ENCODE data around the gene PRMT3. TPM values are rescaled to one million over a fixed set of nuclear protein-coding genes. Genes with fewer than 3 reads are reported as not detected.

PRMT3 gene
- total RNA-seq, 2 donors from 2014 or later, result 26.2 to 27.1 TPM

- Mint-ChIP-seq H3K4me1 (peaks cover 5% of the 10 kb centered on the region), H3K9me3 (no peaks in the 10 kb centered on the region), H3K36me3 (ENCODE audit: low read depth) (no peaks in the 10 kb centered on the region), H3K27ac (no peak overlapping the region), H3K4me3 (no peak overlapping the region), H3K27me3 (ENCODE audit: insufficient read depth) (no peaks in the 10 kb centered on the region)
- no peaks in the 10 kb centered on the region for H3K9me3 ChIP-seq (ENCODE audit: control insufficient read depth, low read length)
- H3K4me1 ChIP-seq (ENCODE audit: control insufficient read depth, insufficient read depth, low read length), result no peaks in the 10 kb centered on the region
- H3K4me3 ChIP-seq (ENCODE audit: low read length), result no peak overlapping the region
- 100% methylated on average over 1 of the region's 1 CpG; no CpG with 5 or more reads in 1 of the 2 experiments for WGBS, 2 experiments (ENCODE audit: insufficient coverage in 1 of 2, insufficient read length in 1 of 2)
- no peak for TF ChIP-seq CTCF (conservative IDR thresholded peaks at IDR 0.05)
- H3K27ac ChIP-seq (ENCODE audit: low read depth, low read length), result no peak overlapping the region
- no peaks in the 10 kb centered on the region for H3K27me3 ChIP-seq (ENCODE audit: control insufficient read depth, insufficient read depth, low read length, poor library complexity, severe bottlenecking)
- H3K36me3 ChIP-seq (ENCODE audit: control insufficient read depth, insufficient read depth, low read length), result no peaks in the 10 kb centered on the region
- no peak for DNase-seq
- H3K9ac ChIP-seq (ENCODE audit: extremely low read depth, low read length, poor library complexity, severe bottlenecking), result no peak overlapping the region
These were observed 57.0 kb downstream of the PRMT3 start for GRCh38 chr11:20444535-20444934.

GRCh38 chr11:20448834-20449233 is 61.3 kb downstream of the PRMT3 start:
- H3K4me3 Mint-ChIP-seq, result no peak overlapping the region
- no peaks in the 10 kb centered on the region for H3K4me1 ChIP-seq (ENCODE audit: control insufficient read depth, insufficient read depth, low read length)
- no peak for DNase-seq

GRCh38 chr11:20450829-20451228 is 63.3 kb downstream of the PRMT3 start:
- no peaks in the 10 kb centered on the region for H3K9me3 Mint-ChIP-seq
- peaks cover 5% of the 10 kb centered on the region for H3K4me1 Mint-ChIP-seq
- no peaks in the 10 kb centered on the region for H3K27me3 Mint-ChIP-seq (ENCODE audit: insufficient read depth)
- no peak overlapping the region for H3K27ac Mint-ChIP-seq
- no peak overlapping the region for H3K27ac ChIP-seq (ENCODE audit: low read depth, low read length)
- no peak overlapping the region for H3K4me3 ChIP-seq (ENCODE audit: low read length)
- H3K27me3 ChIP-seq (ENCODE audit: control insufficient read depth, insufficient read depth, low read length, poor library complexity, severe bottlenecking), result no peaks in the 10 kb centered on the region
- no peak for TF ChIP-seq CTCF (conservative IDR thresholded peaks at IDR 0.05)
- H3K36me3 ChIP-seq (ENCODE audit: control insufficient read depth, insufficient read depth, low read length), result no peaks in the 10 kb centered on the region
- no peaks in the 10 kb centered on the region for H3K4me1 ChIP-seq (ENCODE audit: control insufficient read depth, insufficient read depth, low read length)
- no peaks in the 10 kb centered on the region for H3K9me3 ChIP-seq (ENCODE audit: control insufficient read depth, low read length)
- no peak for DNase-seq
- H3K9ac ChIP-seq (ENCODE audit: extremely low read depth, low read length, poor library complexity, severe bottlenecking), result no peak overlapping the region
- no peaks in the 10 kb centered on the region for H3K36me3 Mint-ChIP-seq (ENCODE audit: low read depth)
- no peak overlapping the region for H3K4me3 Mint-ChIP-seq
- 96% methylated on average over 2 of the region's 2 CpGs; no CpG with 5 or more reads in 1 of the 2 experiments for whole genome bisulfite sequencing, 2 experiments (ENCODE audit: insufficient coverage in 1 of 2, insufficient read length in 1 of 2)

More at GRCh38 chr11:20448834-20449233, 61.3 kb downstream of the PRMT3 start:
- H3K27ac ChIP-seq (ENCODE audit: low read depth, low read length), result no peak overlapping the region
- H3K9me3 ChIP-seq (ENCODE audit: control insufficient read depth, low read length), result no peaks in the 10 kb centered on the region
- Mint-ChIP-seq H3K27ac (no peak overlapping the region), H3K4me1 (peaks cover 5% of the 10 kb centered on the region), H3K27me3 (ENCODE audit: insufficient read depth) (no peaks in the 10 kb centered on the region), H3K9me3 (no peaks in the 10 kb centered on the region), H3K36me3 (ENCODE audit: low read depth) (no peaks in the 10 kb centered on the region)
- H3K36me3 ChIP-seq (ENCODE audit: control insufficient read depth, insufficient read depth, low read length), result no peaks in the 10 kb centered on the region
- 96% methylated on average over 3 to 4 of the region's 4 CpGs for WGBS, 2 experiments (ENCODE audit: insufficient coverage in 1 of 2, insufficient read length in 1 of 2)
- peak; percentile 43 for TF ChIP-seq CTCF (conservative IDR thresholded peaks at IDR 0.05)
- no peaks in the 10 kb centered on the region for H3K27me3 ChIP-seq (ENCODE audit: control insufficient read depth, insufficient read depth, low read length, poor library complexity, severe bottlenecking)
- H3K9ac ChIP-seq (ENCODE audit: extremely low read depth, low read length, poor library complexity, severe bottlenecking), result no peak overlapping the region
- no peak overlapping the region for H3K4me3 ChIP-seq (ENCODE audit: low read length)
